ENCODE results near the gene PTPN4.
"Not testable (repeated sequence)": the region's sequence is repeated elsewhere in the genome, so short reads cannot be mapped to it uniquely, and the experiment has no call there.

Gene PTPN4

GRCh38 chr2:119764832-119765231, 5.1 kb downstream of the PTPN4 start:
- no peak for DNase-seq (ENCODE audit: low spot score)

- no peak for DNase-seq (ENCODE audit: low spot score)
These were observed 5.8 kb downstream of the PTPN4 start for GRCh38 chr2:119765433-119766002.

- no peak for DNase-seq (ENCODE audit: low spot score)
These were observed 7.2 kb downstream of the PTPN4 start for GRCh38 chr2:119766944-119767343.

GRCh38 chr2:119768742-119769141, 9.0 kb downstream of the PTPN4 start:
- DNase-seq (ENCODE audit: low spot score): no peak

- no peak for DNase-seq (ENCODE audit: low spot score)
These were observed 9.9 kb downstream of the PTPN4 start for GRCh38 chr2:119769645-119770044.

- no peak for DNase-seq (ENCODE audit: low spot score)
These were observed 11.6 kb downstream of the PTPN4 start for GRCh38 chr2:119771331-119771730.

- DNase-seq (ENCODE audit: low spot score): no peak
These were observed 12.4 kb downstream of the PTPN4 start for GRCh38 chr2:119772128-119772527.

GRCh38 chr2:119772767-119773166, 13.0 kb downstream of the PTPN4 start:
- no peak for DNase-seq (ENCODE audit: low spot score)

- DNase-seq (ENCODE audit: low spot score): no peak
These were observed 14.3 kb downstream of the PTPN4 start for GRCh38 chr2:119774026-119774425.

GRCh38 chr2:119775102-119775501, 15.4 kb downstream of the PTPN4 start:
- no peak for DNase-seq (ENCODE audit: low spot score)

GRCh38 chr2:119782308-119783027, 22.7 kb downstream of the PTPN4 start:
- DNase-seq (ENCODE audit: low spot score): no peak

- DNase-seq (ENCODE audit: low spot score): no peak
These were observed 25.2 kb downstream of the PTPN4 start for GRCh38 chr2:119784876-119785275.

GRCh38 chr2:119786295-119786694, 26.6 kb downstream of the PTPN4 start:
- no peak for DNase-seq (ENCODE audit: low spot score)

- DNase-seq (ENCODE audit: low spot score): no peak
These were observed 29.0 kb downstream of the PTPN4 start for GRCh38 chr2:119788752-119789151.

GRCh38 chr2:119790466-119790865, 30.7 kb downstream of the PTPN4 start:
- no peak for DNase-seq (ENCODE audit: low spot score)

- no peak for DNase-seq (ENCODE audit: low spot score)
These were observed 33.2 kb downstream of the PTPN4 start for GRCh38 chr2:119792907-119793312.

GRCh38 chr2:119794237-119794636, 34.5 kb downstream of the PTPN4 start:
- DNase-seq (ENCODE audit: low spot score): no peak

GRCh38 chr2:119795309-119796303, 35.9 kb downstream of the PTPN4 start:
- no peak for DNase-seq (ENCODE audit: low spot score)

- DNase-seq (ENCODE audit: low spot score): no peak
These were observed 40.7 kb downstream of the PTPN4 start for GRCh38 chr2:119800376-119800902.

- no peak for DNase-seq (ENCODE audit: low spot score)
These were observed 41.3 kb downstream of the PTPN4 start for GRCh38 chr2:119801040-119801439.

- not testable (repeated sequence) for DNase-seq (ENCODE audit: low spot score)
These were observed 42.3 kb downstream of the PTPN4 start for GRCh38 chr2:119801989-119802388.

GRCh38 chr2:119803101-119803500, 43.4 kb downstream of the PTPN4 start:
- DNase-seq (ENCODE audit: low spot score): no peak

All from kidney capillary endothelial cell (primary cell).